HG03565 (cell line): Measurements from ENCODE around the gene UBAC2.

Source experiments
- ATAC-seq: cut with Tn5 transposase; IDR thresholded peaks from one replicate; pipeline ENCODE4 v1.9.1; 2021; ENCODE audit warnings: mild to moderate bottlenecking, moderate library complexity; ENCODE audit not compliant: unreplicated experiment

UBAC2 gene

DNA sequence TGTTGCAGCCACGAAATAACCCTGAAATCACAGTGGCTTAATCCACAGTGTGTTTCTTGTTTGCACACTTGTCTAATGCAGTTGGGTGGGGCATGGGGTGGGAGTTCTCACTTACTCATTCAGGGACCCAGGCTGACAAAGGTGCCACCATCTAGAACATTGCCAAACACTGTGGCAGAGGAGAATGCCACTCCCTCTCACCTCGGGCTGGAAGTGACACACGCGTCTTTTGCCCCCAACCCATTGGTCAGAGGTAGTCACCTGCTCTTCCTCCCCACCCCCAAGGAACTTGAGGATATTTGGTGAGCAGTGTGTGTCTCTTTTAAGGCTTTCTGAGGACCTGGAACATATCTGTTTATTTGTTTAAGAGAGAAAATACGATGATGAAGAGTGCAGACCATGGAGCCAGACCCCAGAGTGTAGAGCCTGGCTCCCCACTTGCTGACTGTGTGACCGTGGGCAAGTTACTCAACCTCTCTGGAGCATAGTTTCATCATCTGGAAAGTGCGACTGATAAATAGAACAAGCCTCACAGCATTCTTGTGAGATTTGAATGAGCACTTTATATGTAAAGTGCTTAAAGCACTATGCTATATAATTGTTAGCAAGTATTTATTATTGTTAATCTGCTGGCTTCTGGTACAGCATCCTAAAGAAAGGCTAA lies 89.2 kb downstream of the UBAC2 start:
- ATAC-seq = no peak

DNA sequence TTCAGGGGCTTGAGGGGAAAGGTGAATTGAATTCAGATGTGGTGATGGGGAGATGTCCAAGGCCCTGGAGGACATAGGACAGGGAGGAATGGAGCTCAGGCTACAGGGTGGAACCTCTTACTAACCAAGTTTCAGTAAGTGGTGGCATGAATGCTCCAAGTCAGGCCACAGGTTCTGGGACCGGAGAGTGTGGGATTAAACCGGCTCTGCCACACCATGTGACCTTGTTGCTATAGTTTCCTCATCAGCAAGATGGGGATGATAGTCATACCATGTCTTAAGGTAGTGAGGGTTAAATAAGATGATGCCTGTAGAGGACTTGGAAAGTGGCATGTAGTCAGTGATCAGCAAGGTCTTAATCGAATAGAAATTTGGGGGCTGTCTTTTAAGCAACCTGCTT lies 90.2 kb downstream of the UBAC2 start:
- ATAC-seq = no peak

DNA sequence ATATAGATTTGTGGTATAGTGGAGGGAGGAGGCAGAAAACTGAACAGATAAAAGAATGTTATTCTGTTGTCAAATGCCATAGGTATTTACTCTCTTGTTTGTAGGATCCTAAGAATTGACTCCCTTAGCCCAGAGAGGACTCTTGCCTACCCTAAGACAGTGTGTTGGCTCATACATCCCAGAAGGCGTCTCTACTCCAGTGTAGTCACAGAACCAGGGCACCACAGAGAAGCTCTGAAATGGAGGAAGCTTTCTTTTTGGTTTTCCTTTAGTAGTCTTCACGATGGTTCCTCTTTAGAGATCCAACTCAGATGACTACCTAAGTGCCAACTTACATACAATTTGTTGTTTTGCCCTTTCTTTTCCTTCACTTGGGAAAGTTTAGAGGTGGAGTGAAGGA lies 92.5 kb downstream of the UBAC2 start:
- ATAC-seq = no peak

DNA sequence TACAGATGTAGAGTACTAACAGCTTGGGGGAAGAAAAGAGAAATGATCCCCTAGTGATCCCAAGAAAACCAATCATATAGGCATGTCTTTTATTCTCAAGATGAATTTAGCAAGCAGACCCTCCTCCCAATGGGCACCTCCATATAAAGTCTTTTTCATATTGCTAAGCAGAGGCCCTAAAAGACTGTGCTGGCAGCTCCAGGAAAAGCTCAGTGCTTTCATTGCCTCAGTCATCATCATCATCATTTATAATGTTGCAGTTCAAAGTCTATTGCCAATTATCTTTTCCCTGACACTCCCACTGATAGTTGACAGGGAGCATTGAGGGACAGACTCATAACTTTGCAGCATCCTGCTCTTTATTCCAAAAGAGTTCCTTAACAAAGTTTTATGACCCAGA lies 93.5 kb downstream of the UBAC2 start:
- no peak for ATAC-seq

DNA sequence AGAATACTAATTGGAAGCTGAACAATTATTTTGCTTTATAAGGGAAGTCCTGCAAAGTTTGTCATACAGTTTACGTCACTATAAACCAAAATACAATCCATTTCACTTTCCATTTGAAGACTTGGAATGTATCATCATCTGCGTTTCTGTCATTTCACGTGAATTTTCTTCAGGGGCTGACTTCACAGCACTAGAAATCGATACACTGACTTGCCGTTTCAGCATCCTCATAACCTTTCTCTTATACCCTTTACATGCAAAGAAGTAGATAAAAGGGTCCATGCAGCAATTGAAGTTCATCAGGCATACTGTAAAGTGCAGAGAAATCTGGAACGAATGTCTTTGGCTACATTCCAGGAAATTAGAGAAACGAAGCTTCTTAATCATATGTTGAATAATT lies 94.3 kb downstream of the UBAC2 start:
- ATAC-seq = no peak

DNA sequence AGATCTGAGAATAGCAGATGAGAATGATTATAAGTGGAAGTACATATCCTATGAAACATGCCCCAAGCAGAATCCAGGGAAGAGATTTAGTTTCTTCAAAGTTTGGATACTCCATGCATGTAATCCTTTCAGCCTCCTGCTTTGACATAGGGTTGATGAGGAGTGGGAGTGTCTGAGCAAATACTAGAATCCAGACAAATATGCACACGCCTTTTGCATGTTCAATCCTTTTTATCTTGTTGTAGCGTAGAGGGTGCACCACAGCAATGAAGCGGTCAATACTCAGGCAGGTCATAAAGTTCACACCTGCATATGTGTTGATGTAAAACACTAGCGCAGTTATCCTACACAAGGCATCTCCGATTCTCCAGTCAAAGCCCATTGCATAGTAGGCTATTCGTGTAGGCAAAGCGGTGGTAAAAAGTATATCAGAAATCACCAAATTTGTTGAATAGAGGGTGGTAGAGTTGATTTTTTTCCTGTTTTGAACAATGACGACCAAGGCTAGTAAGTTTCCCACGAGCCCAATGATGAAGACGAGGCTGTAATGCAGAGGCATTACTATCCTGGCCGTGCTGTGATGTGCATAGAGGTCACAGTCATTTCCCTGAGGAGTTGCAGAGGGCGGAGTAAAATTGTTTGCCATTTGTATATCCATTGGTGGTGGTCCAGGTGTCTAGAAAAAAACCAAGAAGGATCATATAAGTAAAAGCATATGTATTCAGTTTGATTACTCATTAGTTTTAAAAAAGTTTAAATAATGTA lies 95.0 kb downstream of the UBAC2 start:
- ATAC-seq = no peak

DNA sequence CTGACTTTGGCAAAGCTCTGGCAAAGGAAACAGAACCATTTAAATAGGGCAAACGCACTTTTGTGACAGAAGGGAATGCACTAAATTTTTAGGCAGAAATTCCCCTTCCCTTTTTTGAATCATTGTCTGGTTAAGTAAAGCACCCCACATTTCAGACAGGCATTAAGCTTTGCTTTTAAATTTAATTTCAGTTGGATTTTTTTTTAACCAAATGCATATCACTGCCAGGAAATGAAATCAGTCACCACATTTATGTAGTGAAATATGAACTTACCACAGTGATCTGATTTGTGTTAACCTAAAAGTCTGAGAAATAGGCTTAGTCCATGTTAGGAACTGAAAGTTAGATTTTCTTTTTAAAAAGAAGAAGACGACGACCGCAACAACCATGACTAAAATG lies 95.7 kb downstream of the UBAC2 start:
- ATAC-seq = peak; percentile 42

DNA sequence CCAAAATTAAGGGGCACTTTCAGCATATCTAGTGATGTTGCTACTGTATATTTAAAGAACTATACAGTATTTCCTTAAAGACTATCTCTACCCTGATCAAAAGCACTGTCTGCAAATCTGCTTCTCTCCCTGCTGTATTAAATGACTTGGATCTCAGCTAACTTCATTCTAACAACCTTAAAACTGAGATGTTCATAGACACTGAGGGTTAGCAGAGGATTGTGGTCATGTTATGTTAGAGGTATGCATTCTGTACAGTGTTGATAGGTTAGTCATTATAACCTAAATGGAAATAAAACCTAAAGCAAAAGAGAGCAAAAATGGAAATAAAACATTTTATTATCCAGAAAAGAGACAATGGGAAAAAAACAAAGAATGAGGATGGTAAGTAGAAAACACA lies 96.7 kb downstream of the UBAC2 start:
- no peak for ATAC-seq

DNA sequence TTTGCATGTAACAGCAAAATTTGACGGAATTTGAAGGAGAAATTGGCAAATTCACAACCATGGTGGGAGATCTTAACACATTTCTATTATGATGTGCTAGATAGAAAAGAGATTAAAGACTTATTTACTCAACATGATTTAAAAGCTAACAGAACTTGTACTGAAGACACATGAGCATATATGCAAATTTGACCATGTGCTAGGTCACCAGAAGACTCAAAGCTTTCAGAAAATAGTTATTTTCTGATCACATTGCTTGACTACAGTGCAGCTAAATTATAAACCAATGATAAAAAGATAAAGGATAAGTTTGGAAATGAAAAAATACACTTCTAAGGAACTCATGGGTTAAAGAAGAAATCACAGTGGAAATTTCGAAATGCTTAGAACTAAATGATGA lies 97.4 kb downstream of the UBAC2 start:
- ATAC-seq = no peak

DNA sequence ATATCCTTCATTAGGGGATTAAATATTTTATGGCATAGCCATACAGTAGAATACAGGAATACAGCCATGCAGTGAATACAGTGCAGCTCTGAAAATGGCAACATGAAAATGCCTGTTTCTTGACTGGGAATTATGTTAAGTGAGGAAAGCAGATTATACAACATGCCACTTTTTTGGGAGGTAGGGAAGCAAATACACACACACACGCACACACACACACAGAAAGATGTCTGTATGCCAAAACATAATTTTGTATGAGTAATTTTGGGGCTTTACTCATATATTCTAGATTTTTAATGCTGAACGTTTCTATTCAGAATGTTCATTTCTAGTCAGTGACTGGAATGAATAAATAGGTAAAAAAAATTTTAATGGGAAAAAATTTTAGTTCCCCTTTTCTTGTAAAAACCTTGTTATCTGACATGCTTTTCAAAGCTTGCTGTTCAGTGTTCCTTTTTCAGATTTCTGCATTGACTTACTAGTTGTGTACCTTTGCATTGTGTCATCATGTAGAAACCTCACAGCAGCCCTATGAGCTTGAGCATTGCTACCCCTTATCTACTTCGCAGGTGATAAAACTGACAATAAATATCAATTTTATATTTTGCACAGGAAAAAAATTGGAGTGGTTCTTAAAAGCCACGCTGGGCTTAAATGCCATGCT lies 98.7 kb downstream of the UBAC2 start:
- no peak for ATAC-seq

DNA sequence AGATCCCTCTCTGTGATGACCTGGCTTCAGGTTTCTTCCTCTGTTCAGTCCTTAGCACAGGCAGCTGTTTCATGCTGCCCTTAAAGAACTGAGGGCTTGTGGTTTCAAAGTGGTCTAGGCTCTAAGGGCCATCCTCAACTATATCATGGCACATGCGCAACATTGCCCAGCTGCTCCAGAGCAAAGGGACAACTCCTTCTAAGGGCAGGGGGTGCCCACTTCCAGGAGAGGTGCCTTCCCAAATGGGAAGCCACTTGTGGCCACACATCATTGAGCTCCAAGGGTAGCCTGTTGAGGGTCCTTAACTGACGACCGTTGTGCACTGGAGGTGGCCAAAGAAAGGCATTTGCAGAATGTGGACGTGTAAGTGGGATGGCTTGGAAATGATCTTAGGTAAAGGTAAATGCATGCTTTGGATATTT lies 99.3 kb downstream of the UBAC2 start:
- no peak for ATAC-seq

DNA sequence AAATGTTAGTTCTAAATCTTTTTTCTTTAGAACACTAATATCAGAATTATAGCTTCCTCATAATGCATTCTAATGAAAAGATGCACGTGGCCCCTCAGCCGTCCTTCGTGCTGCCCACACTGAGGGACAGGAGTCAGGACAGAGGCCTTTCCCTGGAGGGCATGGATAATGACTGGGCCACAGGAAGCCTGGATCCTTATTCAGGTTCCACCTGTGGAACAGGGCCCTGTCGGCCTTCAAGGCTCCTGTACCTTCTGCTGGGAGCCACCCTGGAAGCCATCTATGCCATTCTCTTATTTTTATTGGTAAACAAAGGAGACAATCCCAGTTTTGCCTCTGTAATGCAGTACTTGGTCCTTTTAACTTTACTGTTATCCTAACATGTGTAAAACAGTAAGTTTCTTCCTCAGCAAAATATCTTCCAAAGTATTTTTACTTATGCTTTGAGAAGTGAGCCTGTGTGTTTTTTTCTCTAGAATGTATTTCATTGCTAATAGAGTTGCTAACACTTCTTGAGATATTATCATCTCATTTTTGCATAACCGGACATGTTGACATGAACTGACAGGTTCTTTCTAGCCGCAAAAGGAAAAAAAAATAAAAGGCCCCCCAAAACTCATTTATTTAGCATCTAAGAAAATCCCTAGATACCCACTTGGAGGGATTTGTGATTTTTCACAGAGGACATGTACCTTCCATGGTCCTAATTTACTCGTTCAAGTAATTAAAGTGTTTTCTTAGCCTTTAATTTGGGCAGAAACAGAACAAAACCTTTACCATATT lies 100.6 kb downstream of the UBAC2 start:
- ATAC-seq = no peak

DNA sequence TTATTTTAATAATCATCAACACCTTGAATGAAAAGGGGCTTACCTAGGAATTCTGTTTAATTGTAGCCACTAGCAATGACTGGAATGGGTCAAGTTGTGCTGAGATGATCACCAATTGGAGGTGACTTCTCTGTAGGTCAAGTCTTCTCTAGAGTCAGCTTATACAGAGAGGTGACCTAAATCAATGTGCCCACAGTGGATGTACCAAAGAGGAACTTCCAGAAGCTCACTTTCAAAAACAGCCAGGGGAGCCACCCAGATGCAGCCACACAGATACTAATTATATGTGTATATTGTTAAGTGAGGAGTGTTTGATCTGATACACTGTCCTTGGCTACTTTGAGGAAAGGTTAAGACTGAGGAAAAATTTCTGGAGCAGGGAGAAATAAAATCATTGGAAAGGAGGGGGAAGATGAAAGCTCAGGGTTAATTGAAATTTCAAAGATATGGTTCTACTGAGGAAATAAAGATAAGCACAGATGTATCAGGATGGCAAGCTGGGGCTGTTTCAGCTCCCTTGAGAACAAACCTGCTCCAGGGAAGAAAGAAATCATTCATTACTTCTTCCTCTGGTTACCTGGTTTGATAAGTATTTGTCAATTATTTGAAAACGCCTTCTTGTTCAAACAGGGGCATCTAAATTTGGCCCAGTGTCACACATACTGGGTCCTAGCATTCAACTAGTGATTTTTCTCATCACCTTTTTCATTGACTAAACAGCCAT lies 101.4 kb downstream of the UBAC2 start:
- no peak for ATAC-seq

DNA sequence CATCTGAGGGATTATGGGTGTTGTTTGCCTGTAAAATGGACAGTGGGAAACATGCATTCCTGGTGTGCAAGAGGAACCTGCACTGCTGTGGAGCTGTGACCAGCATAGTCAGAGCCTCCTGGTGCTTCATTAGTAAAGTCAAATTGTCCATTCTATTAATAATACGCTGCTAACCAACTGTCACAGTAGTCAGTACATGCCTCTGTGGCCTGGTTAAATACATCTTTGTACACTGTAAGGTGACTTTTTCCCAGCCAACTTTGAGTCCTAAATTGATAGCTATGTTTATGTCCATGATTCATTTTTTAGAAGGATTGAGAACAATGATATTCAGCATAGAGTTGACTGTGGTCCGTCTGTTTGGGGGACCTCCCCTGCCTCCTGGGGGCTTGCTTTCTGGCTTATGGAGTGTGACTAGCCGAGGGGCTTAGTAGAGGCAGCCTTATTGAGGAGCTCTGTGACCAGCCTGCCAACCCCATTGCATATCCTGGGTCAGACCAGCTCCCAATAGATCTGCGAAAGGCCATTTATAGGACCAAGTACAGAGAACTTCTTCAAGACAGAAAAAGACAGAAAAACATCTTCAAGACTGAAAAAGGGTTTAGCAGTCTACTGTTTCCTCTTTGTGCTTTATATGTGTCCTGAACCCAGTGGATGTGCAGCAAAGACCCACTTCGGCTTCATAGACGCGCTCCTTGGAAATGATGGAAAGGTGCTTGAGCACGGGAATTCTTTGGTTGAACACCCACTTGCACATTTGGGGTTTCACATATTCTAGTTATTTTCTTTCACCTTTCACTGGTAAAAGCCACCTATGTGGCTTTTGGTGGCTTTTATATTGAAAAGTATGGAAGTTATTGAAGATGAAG lies 102.2 kb downstream of the UBAC2 start:
- no peak for ATAC-seq

DNA sequence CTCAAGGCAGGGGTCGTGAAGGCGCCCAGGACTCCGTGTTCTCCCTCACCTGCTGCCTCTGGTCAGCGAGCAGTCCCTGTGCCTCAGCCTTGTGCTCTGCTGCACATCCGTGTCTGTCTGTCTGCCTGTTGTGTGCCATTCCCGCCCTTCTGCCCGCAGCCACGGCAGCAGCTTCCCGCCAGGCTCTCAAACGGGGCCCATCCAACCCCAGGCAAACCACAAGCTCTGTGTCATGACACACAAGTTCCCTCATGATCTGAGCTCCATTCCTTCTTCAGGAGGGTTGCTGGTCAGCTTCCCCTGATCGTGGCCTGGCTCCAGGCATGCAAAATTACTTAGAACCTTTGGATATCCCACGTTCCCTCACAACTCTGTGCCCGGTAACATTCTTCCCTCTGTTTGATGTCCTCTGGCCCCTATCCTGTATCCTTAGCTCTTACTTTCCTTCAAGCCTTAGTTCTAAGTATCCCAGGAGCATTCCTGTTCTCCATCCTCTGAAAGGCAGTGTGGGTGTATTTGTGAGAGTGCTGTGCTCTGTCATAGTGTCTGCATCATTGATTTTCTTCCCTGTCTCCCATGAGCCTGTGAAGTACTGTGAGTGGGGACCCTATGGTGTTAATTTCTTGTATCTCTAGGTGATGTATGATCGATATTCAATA lies 103.3 kb downstream of the UBAC2 start:
- no peak for ATAC-seq

DNA sequence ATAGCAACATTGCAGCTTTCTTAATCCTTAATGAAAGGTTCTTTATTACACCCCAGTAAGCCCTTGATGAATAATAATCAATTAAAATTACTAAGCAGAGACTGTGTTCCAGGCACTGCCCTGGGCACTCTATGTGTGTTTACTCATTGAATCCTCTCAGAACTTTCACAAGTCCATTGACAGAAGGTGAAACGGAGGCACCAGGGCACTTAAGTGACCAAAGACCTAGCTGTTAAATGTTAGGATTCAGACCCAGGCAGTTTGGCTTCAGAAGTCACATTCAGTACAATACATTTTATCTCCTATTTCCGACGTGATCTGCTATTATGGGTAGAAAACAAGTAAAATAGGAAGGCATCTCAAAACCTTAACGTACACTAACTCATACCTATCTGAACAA lies 103.9 kb downstream of the UBAC2 start:
- no peak for ATAC-seq

DNA sequence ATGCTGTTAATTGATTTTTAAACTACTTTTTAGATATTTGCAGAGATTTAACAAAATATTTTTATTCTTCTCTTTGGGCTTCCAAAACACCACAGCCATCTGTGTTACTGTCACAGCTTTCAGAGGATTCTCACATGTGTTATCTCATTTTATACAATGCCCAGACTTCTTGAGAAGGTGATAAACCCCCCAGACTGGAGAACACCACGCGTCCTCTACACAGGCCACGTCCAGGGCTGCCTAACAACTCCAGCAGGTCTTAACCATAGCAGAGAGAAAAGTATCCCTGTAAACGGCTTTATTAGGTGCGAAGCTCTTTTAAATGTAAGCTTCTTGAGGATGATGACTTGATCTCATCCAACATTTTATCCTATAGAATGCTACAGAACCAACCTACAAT lies 104.5 kb downstream of the UBAC2 start:
- no peak for ATAC-seq

DNA sequence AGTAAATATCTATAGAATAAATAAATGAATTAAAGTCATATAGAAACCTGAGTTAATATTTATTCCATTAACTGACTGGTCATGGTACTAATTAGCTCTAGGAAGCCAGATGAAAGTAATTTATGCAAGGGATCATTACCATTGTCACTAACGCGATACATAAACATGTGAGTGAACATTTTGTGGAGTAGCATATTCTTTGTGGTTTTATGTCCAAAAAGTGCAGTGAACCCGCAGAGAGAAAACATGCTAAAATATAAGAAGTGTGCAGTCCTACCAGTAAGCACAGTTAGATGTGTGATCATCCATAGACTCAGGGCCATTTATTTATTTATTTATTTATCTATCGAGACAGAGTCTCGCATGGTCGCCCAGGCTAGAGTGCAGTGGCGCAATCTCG lies 104.9 kb downstream of the UBAC2 start:
- ATAC-seq = no peak

DNA sequence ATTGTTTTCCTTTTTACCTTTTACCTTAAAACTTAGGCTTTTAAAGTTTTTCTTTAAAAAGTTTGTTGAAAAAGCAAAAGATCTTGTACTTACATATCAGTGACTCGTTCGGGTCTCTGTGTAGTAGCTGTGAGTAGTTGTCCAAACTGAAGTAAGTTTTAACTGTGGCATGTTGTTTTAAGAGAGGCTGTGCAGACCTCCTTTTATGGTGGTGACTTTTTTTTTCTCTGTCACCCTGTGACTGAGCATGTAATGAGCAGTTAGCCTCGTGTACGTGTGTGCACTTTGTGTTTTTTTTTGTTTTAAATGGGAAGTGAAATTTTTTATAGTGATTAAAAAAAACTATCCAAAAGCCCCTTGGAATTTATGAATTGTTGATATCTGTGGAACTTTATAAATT lies 106.6 kb downstream of the UBAC2 start, which contains the start of gene GPR183:
Gene GPR183 (minus strand): TSS at position 153 of the 400 bp plus-strand sequence. CDS start 11,254 bp downstream, outside the sequence.
- ATAC-seq = peak; percentile 43
